HepG2 (cell line): Measurements from ENCODE around the gene ZNF512B. TPM values are rescaled to one million over a fixed set of nuclear protein-coding genes. Genes with fewer than 3 reads are reported as not detected.

Source experiments
- CBFB ChIP-seq: sonication (generic); formaldehyde crosslinking; IDR thresholded peaks from 2 replicates; pipeline ENCODE4 v1.4.0; 2020; ENCODE audit warnings: missing genetic modification reagents
- FOXA1 ChIP-seq, 2 experiments: fragments of 450-650 bp in 1 of 2; sonication (generic) in 1 of 2; formaldehyde crosslinking in 1 of 2; IDR thresholded peaks; 2 replicates each; pipeline versions ENCODE4 v1.4.0 to v1.6.1; 2016 to 2020; ENCODE audit warnings: missing genetic modification reagents in 1 of 2
- FOXK2 ChIP-seq: fragments of 450-650 bp; IDR thresholded peaks from 2 replicates; pipeline ENCODE4 v1.6.1; 2016
- GABPB1 ChIP-seq: IDR thresholded peaks from 2 replicates; pipeline ENCODE4 v1.6.1; 2016; ENCODE audit warnings: mild to moderate bottlenecking, missing genetic modification reagents, moderate library complexity, missing compliant biosample characterization
- JARID2 ChIP-seq: sonication (generic); formaldehyde crosslinking; IDR thresholded peaks from 2 replicates; pipeline ENCODE4 v1.8.1; 2023; ENCODE audit warnings: missing genetic modification reagents, inconsistent platforms; ENCODE audit not compliant: insufficient replicate concordance
- MYC ChIP-seq: sonication (generic); formaldehyde crosslinking; IDR thresholded peaks from 2 replicates; pipeline ENCODE4 v1.9.0; 2021; ENCODE audit warnings: missing genetic modification reagents, borderline replicate concordance
- NFE2 ChIP-seq: sonication (generic); formaldehyde crosslinking; IDR thresholded peaks from 2 replicates; pipeline ENCODE4 v1.4.0; 2020; ENCODE audit warnings: missing genetic modification reagents
- NONO ChIP-seq, 2 experiments: fragments of 450-650 bp in 1 of 2; sonication (generic) in 1 of 2; formaldehyde crosslinking in 1 of 2; IDR thresholded peaks in 1 of 2; conservative IDR thresholded peaks in 1 of 2; 2 replicates each; pipeline versions ENCODE4 v1.6.1 to v1.8.0; 2017 to 2022; ENCODE audit warnings: mild to moderate bottlenecking in 1 of 2, missing genetic modification reagents in 1 of 2, moderate library complexity in 1 of 2
- PAF1 ChIP-seq: IDR thresholded peaks from 2 replicates; pipeline ENCODE4 v1.6.1; 2016; ENCODE audit warnings: missing genetic modification reagents, missing compliant biosample characterization
- PAX8 ChIP-seq: sonication (generic); formaldehyde crosslinking; IDR thresholded peaks from 2 replicates; pipeline ENCODE4 v1.8.0; 2022; ENCODE audit warnings: mild to moderate bottlenecking, missing genetic modification reagents, borderline replicate concordance
- PRDM15 ChIP-seq: sonication (generic); formaldehyde crosslinking; IDR thresholded peaks from 2 replicates; pipeline ENCODE4 v1.4.0; 2020; ENCODE audit warnings: missing genetic modification reagents
- RBM22 ChIP-seq: fragments of 200-400 bp; formaldehyde crosslinking; optimal IDR thresholded peaks from 2 replicates; pipeline ENCODE3; 2017; ENCODE audit warnings: mild to moderate bottlenecking, low read length, moderate library complexity
- RCOR2 ChIP-seq: IDR thresholded peaks from 2 replicates; pipeline ENCODE4 v1.6.1; 2016; ENCODE audit warnings: missing biosample characterization, missing genetic modification reagents
- TEAD3 ChIP-seq: optimal IDR thresholded peaks from 2 replicates; pipeline ENCODE3; 2016; ENCODE audit warnings: borderline replicate concordance
- ZBTB1 ChIP-seq: sonication (generic); formaldehyde crosslinking; IDR thresholded peaks from 2 replicates; pipeline ENCODE4 v1.4.0; 2020; ENCODE audit warnings: missing genetic modification reagents, borderline replicate concordance
- ZBTB7A ChIP-seq: sonication (generic); formaldehyde crosslinking; IDR thresholded peaks from 2 replicates; pipeline ENCODE4 v1.8.0; 2022; ENCODE audit warnings: mild to moderate bottlenecking, missing genetic modification reagents
- ZBTB7B ChIP-seq: sonication (generic); formaldehyde crosslinking; IDR thresholded peaks from 2 replicates; pipeline ENCODE4 v1.4.0; 2020; ENCODE audit warnings: missing genetic modification reagents
- ZNF180 ChIP-seq: sonication (generic); formaldehyde crosslinking; IDR thresholded peaks from 2 replicates; pipeline ENCODE4 v1.4.0; 2020; ENCODE audit warnings: low read depth, missing genetic modification reagents, borderline replicate concordance
- ZNF430 ChIP-seq: sonication (generic); formaldehyde crosslinking; IDR thresholded peaks from 2 replicates; pipeline ENCODE4 v1.9.0; 2021; ENCODE audit warnings: mild to moderate bottlenecking, missing genetic modification reagents
- ZNF605 ChIP-seq: sonication (generic); formaldehyde crosslinking; IDR thresholded peaks from 2 replicates; pipeline ENCODE4 v1.8.0; 2022; ENCODE audit warnings: mild to moderate bottlenecking, missing genetic modification reagents
- ZNF7 ChIP-seq: IDR thresholded peaks from 2 replicates; pipeline ENCODE4 v1.6.1; 2016; ENCODE audit warnings: missing biosample characterization, missing genetic modification reagents
- polyA plus RNA-seq, 8 experiments: library from polyadenylated mRNA; depleted of rRNA in 3 of 8; stranded (reverse) in 7 of 8; unstranded in 1 of 8; fragments of >200 nt; fragmentation: Illumina TruSeq in 4 of 8; extraction: Trizol in 4 of 8; gene quantifications; 2 replicates each; pipeline versions ENCODE4 v1.2.1 to v1.2.3, GENCODE V29; 2011 to 2016; ENCODE audit warnings: low read depth in 4 of 8, missing spikeins in 1 of 8, mixed read lengths in 1 of 8; ENCODE audit not compliant: insufficient read depth in 1 of 8
- total RNA-seq, 5 experiments: library from RNA; depleted of rRNA; stranded (reverse); fragments of >200 nt; fragmentation: Illumina TruSeq; extraction: Trizol; gene quantifications; 2 replicates each; pipeline ENCODE4 v1.2.3, GENCODE V29; 2016; ENCODE audit warnings: low read depth in 1 of 5
- TF ChIP-seq, protein P1 (sequence below): sonication (generic); formaldehyde crosslinking; IDR thresholded peaks from 2 replicates; pipeline ENCODE4 v1.8.1; 2023; ENCODE audit warnings: mild to moderate bottlenecking, inconsistent platforms, moderate library complexity, missing genetic modification reagents, borderline replicate concordance
- TF ChIP-seq, protein P2 (sequence below): sonication (generic); formaldehyde crosslinking; IDR thresholded peaks from 2 replicates; pipeline ENCODE4 v1.5.1; 2020; ENCODE audit warnings: mild to moderate bottlenecking, missing genetic modification reagents, borderline replicate concordance

ZNF512B gene
- total and polyA plus RNA-seq, 2 of the 13 experiments (the other 11 are each of a cell fraction or from before 2014, with no cell fraction given), result 11.5 to 30.6 TPM

GRCh38 chr20:63977739-63978276 is 8.1 kb upstream of the ZNF512B start (continued):
- TF ChIP-seq PRDM15 (CRISPR knock-in tag) (no peak), RCOR2 (CRISPR knock-in tag) (no peak), JARID2 (CRISPR knock-in tag) (no peak), TEAD3 (peak; percentile 85), ZBTB7B (CRISPR knock-in tag) (peak; percentile 96), CBFB (CRISPR knock-in tag) (no peak), ZNF180 (no peak), ZNF7 (CRISPR knock-in tag) (no peak), PAF1 (CRISPR knock-in tag) (no peak), ZNF430 (CRISPR knock-in tag) (no peak), ZBTB7A (CRISPR knock-in tag) (peak; percentile 73), ZBTB1 (CRISPR knock-in tag) (0 out of 2 replicates have a peak, but pooled peaks have one; percentile 83), PAX8 (CRISPR knock-in tag) (0 out of 2 replicates have a peak, but pooled peaks have one; percentile 66), MYC (CRISPR knock-in tag) (peak; percentile 91; the same call in 1 of the 2 replicates), RBM22 (peak; percentile 54), FOXK2 (no peak), FOXA1 (IDR thresholded peaks at IDR 0.05) (no peak), FOXA1 (CRISPR knock-in tag; IDR thresholded peaks at IDR 0.05) (peak; percentile 77), NFE2 (CRISPR knock-in tag) (0 out of 2 replicates have a peak, but pooled peaks have one; percentile 12), ZNF605 (CRISPR knock-in tag) (peak; percentile 36; the same call in 1 of the 2 replicates), GABPB1 (CRISPR knock-in tag) (peak; percentile 77), NONO (IDR thresholded peaks at IDR 0.05) (no peak), NONO (CRISPR knock-in tag; conservative IDR thresholded peaks at IDR 0.05) (peak; percentile 80; the same call in 1 of the 2 replicates)
- TF ChIP-seq, protein P1, sequence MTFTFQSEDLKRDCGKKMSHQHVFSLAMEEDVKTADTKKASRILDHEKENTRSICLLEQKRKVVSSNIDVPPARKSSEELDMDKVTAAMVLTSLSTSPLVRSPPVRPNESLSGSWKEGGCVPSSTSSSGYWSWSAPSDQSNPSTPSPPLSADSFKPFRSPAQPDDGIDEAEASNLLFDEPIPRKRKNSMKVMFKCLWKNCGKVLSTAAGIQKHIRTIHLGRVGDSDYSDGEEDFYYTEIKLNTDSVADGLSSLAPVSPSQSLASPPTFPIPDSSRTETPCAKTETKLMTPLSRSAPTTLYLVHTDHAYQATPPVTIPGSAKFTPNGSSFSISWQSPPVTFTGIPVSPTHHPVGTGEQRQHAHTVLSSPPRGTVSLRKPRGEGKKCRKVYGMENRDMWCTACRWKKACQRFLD (CRISPR knock-in tag), result peak; percentile 73; the same call in 1 of the 2 replicates
- TF ChIP-seq, protein P2, sequence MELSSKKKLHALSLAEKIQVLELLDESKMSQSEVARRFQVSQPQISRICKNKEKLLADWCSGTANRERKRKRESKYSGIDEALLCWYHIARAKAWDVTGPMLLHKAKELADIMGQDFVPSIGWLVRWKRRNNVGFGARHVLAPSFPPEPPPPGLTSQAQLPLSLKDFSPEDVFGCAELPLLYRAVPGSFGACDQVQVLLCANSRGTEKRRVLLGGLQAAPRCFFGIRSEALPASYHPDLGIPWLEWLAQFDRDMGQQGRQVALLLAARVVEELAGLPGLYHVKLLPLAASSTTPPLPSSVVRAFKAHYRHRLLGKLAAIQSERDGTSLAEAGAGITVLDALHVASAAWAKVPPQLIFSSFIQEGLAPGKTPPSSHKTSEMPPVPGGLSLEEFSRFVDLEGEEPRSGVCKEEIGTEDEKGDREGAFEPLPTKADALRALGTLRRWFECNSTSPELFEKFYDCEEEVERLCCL (CRISPR knock-in tag), result no peak
